ENCODE results near the gene SLC44A3.

The SLC44A3 gene

GRCh38 chr1:94819945-94820746, at the start of gene SLC44A3:
SLC44A3 (plus strand) TSS chr1:94820357; CDS start chr1:94820452, 95 bp downstream.
- peak; percentile 67 for DNase-seq
- H3K4me3 ChIP-seq (ENCODE audit: low read depth, low read length), result peak within 1 kb of the TSS; percentile 88
- peak; percentile 44 for TF ChIP-seq CTCF (IDR thresholded peaks at IDR 0.05; ENCODE audit: low read depth, low read length)
- H3K9me3 ChIP-seq (ENCODE audit: severe bottlenecking), result no peaks in the 10 kb centered on the region
- H3K36me3 ChIP-seq, result peaks cover 3% of the 10 kb centered on the region; the same call in 1 of the 2 replicates
- H3K27me3 ChIP-seq (ENCODE audit: insufficient read depth, low read depth, severe bottlenecking), result no peaks in the 10 kb centered on the region
- peak within 1 kb of the TSS; percentile 65 for H3K27ac ChIP-seq

DNA sequence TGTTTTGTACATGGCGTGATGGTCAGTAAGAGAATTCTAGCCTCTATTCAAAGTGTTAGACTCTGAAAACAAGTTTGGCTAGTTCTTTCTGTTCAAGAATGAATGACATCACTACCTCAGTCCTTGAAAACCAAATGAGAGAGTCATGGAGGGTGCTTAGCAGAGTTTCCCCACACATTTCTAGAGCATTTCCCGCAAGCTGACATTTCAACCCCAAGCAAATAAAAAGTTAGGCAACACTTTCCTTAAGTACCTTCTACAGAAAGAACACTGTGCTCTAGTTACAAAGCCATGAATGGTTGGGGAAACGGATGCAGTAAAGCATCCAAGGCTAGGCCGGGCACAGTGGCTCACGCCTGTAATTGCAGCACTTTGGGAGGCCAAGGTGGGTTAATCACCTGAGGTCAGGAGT, 47.9 kb upstream of the SLC44A3 start:
- Histone ChIP-seq H3K27ac (no peak overlapping the region), H3K36me3 (no peaks in the 10 kb centered on the region), H3K9me3 (ENCODE audit: severe bottlenecking) (no peaks in the 10 kb centered on the region), H3K4me3 (ENCODE audit: low read depth, low read length) (no peak overlapping the region), H3K27me3 (ENCODE audit: insufficient read depth, low read depth, severe bottlenecking) (no peaks in the 10 kb centered on the region)
- DNase-seq, result no peak
- TF ChIP-seq CTCF (IDR thresholded peaks at IDR 0.05; ENCODE audit: low read depth, low read length), result no peak

GRCh38 chr1:94772845-94773244, 47.3 kb upstream of the SLC44A3 start:
- DNase-seq, result no peak
- Histone ChIP-seq H3K9me3 (ENCODE audit: severe bottlenecking) (no peaks in the 10 kb centered on the region), H3K4me3 (ENCODE audit: low read depth, low read length) (no peak overlapping the region), H3K27ac (no peak overlapping the region), H3K27me3 (ENCODE audit: insufficient read depth, low read depth, severe bottlenecking) (no peaks in the 10 kb centered on the region), H3K36me3 (no peaks in the 10 kb centered on the region)
- TF ChIP-seq CTCF (IDR thresholded peaks at IDR 0.05; ENCODE audit: low read depth, low read length), result no peak

DNA sequence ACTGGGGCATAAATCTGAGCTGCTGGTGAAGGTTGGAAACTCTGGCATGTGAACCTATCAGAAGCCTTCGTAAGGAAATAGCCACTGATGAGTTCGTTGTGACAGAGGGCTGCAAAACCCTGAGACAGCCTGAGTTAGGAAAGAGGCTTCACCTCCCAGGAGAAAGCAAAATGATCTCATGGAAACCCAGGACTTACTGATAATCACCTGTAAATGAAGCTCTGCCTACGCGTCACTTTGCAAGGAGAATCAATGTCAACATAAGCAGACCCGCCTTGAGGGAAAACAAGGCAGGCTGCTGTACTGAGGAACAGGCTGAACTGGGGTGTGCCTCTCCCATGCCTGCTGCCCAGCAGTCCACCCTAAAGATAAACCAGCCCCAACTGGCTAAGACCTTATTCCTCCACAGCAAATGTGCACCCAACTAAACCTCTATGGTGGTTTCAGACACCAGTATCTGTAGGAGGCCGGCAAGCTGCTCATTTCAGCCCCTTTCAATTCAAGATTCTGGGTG, 46.8 kb upstream of the SLC44A3 start:
- Histone ChIP-seq H3K9me3 (ENCODE audit: severe bottlenecking) (no peaks in the 10 kb centered on the region), H3K4me3 (ENCODE audit: low read depth, low read length) (no peak overlapping the region), H3K36me3 (no peaks in the 10 kb centered on the region), H3K27ac (no peak overlapping the region), H3K27me3 (ENCODE audit: insufficient read depth, low read depth, severe bottlenecking) (no peaks in the 10 kb centered on the region)
- no peak for DNase-seq
- TF ChIP-seq CTCF (IDR thresholded peaks at IDR 0.05; ENCODE audit: low read depth, low read length), result no peak

GRCh38 chr1:94773931-94774422, 46.2 kb upstream of the SLC44A3 start:
- TF ChIP-seq CTCF (IDR thresholded peaks at IDR 0.05; ENCODE audit: low read depth, low read length), result no peak
- no peak overlapping the region for H3K4me3 ChIP-seq (ENCODE audit: low read depth, low read length)
- no peak overlapping the region for H3K27ac ChIP-seq
- DNase-seq, result no peak
- H3K9me3 ChIP-seq (ENCODE audit: severe bottlenecking), result no peaks in the 10 kb centered on the region
- no peaks in the 10 kb centered on the region for H3K36me3 ChIP-seq
- no peaks in the 10 kb centered on the region for H3K27me3 ChIP-seq (ENCODE audit: insufficient read depth, low read depth, severe bottlenecking)

Data from WERI-Rb-1 (cell line).